Measurements from ENCODE around the gene CCL15. TPM values are rescaled to one million over a fixed set of nuclear protein-coding genes. Genes with fewer than 3 reads are reported as not detected.

The CCL15 gene
- total and polyA plus RNA-seq, 2 of the 13 experiments (the other 11 are each of a cell fraction or from before 2014, with no cell fraction given), result 29.2 to 45.9 TPM

DNA sequence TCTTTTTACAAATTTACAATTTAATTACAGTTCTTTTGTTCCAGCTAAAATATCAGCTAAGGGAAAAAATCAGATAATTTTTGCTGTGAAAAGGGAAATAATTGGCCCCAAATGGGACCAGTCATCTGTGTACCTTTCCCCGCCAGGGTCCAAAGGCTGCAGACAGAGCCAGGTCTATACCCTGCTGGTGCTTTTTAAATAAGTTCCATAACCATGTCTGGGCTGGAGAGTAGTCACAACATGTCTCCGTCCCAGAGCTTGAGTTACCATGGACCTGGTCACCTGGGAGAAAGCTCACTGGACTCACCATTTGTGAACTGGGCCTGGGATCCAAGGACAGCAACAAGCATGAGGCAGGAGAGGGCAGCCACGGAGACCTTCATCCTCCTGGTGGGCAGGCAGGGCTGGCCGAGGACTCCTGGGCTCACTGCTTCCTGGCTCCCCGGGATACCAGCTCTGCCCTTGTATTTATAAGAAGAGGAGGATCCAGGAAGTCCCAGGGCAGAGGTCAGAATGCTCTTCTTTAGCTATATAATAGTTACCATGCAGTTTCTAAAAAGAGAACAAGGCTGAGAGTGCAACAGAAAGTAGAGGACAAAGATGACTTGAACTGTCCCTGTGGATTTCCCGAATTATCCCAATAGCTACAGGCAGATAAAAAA is at the start of gene CCL15 (continued):
- TF ChIP-seq, protein P1, sequence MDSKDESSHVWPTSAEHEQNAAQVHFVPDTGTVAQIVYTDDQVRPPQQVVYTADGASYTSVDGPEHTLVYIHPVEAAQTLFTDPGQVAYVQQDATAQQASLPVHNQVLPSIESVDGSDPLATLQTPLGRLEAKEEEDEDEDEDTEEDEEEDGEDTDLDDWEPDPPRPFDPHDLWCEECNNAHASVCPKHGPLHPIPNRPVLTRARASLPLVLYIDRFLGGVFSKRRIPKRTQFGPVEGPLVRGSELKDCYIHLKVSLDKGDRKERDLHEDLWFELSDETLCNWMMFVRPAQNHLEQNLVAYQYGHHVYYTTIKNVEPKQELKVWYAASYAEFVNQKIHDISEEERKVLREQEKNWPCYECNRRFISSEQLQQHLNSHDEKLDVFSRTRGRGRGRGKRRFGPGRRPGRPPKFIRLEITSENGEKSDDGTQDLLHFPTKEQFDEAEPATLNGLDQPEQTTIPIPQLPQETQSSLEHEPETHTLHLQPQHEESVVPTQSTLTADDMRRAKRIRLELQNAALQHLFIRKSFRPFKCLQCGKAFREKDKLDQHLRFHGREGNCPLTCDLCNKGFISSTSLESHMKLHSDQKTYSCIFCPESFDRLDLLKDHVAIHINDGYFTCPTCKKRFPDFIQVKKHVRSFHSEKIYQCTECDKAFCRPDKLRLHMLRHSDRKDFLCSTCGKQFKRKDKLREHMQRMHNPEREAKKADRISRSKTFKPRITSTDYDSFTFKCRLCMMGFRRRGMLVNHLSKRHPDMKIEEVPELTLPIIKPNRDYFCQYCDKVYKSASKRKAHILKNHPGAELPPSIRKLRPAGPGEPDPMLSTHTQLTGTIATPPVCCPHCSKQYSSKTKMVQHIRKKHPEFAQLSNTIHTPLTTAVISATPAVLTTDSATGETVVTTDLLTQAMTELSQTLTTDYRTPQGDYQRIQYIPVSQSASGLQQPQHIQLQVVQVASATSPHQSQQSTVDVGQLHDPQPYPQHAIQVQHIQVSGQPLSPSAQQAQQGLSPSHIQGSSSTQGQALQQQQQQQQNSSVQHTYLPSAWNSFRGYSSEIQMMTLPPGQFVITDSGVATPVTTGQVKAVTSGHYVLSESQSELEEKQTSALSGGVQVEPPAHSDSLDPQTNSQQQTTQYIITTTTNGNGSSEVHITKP (CRISPR knock-in tag; IDR thresholded peaks at IDR 0.05; ENCODE audit: low read depth), result no peak
- TF ChIP-seq ELF4 (CRISPR knock-in tag; IDR thresholded peaks at IDR 0.05; ENCODE audit: borderline replicate concordance) (0 out of 2 replicates have a peak, but pooled peaks have one; percentile 41), CEBPB (IDR thresholded peaks at IDR 0.05; ENCODE audit: borderline replicate concordance, low read depth, low read length) (no peak), SPEN (CRISPR knock-in tag; IDR thresholded peaks at IDR 0.05; ENCODE audit: low read depth) (no peak), TBP (CRISPR knock-in tag; IDR thresholded peaks at IDR 0.05) (no peak), PHF5A (CRISPR knock-in tag; IDR thresholded peaks at IDR 0.05; ENCODE audit: low read depth, unreplicated experiment) (peak; percentile 4), ZSCAN21 (CRISPR knock-in tag; IDR thresholded peaks at IDR 0.05; ENCODE audit: borderline replicate concordance) (no peak), HNRNPUL1 (IDR thresholded peaks at IDR 0.05; ENCODE audit: low read depth, low read length) (no peak), KLF16 (CRISPR knock-in tag; IDR thresholded peaks at IDR 0.05) (0 out of 4 replicates have a peak, but pooled peaks of 1 of the 2 experiments have one; percentile 19), ZNF550 (CRISPR knock-in tag; IDR thresholded peaks at IDR 0.05; ENCODE audit: borderline replicate concordance) (no peak), ZZZ3 (CRISPR knock-in tag; IDR thresholded peaks at IDR 0.05; ENCODE audit: borderline replicate concordance) (no peak), HCFC1 (IDR thresholded peaks at IDR 0.05; ENCODE audit: low read depth, low read length) (no peak), IKZF1 (IDR thresholded peaks at IDR 0.05) (no peak), CBFB (CRISPR knock-in tag; IDR thresholded peaks at IDR 0.05) (no peak), ZNF431 (CRISPR knock-in tag; IDR thresholded peaks at IDR 0.05; ENCODE audit: borderline replicate concordance, low read depth) (no peak), ZC3H4 (CRISPR knock-in tag; IDR thresholded peaks at IDR 0.05; ENCODE audit: borderline replicate concordance) (peak; percentile 93; the same call in 1 of the 2 replicates), SRSF1 (optimal IDR thresholded peaks at IDR 0.05; ENCODE audit: low read depth, low read length) (no peak), ZNF101 (CRISPR knock-in tag; IDR thresholded peaks at IDR 0.05; ENCODE audit: borderline replicate concordance, low read depth) (no peak), ZNF124 (CRISPR knock-in tag; IDR thresholded peaks at IDR 0.05) (no peak)
- TF ChIP-seq, protein P2, sequence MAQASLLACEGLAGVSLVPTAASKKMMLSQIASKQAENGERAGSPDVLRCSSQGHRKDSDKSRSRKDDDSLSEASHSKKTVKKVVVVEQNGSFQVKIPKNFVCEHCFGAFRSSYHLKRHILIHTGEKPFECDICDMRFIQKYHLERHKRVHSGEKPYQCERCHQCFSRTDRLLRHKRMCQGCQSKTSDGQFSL (CRISPR knock-in tag; IDR thresholded peaks at IDR 0.05), result no peak
- TF ChIP-seq, protein P3, sequence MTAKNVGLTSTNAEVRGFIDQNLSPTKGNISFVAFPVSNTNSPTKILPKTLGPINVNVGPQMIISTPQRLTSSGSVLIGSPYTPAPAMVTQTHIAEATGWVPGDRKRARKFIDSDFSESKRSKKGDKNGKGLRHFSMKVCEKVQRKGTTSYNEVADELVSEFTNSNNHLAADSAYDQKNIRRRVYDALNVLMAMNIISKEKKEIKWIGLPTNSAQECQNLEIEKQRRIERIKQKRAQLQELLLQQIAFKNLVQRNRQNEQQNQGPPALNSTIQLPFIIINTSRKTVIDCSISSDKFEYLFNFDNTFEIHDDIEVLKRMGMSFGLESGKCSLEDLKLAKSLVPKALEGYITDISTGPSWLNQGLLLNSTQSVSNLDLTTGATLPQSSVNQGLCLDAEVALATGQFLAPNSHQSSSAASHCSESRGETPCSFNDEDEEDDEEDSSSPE (CRISPR knock-in tag; IDR thresholded peaks at IDR 0.05), result peak; percentile 3; the same call in 1 of the 2 replicates
- TF ChIP-seq, protein P4, sequence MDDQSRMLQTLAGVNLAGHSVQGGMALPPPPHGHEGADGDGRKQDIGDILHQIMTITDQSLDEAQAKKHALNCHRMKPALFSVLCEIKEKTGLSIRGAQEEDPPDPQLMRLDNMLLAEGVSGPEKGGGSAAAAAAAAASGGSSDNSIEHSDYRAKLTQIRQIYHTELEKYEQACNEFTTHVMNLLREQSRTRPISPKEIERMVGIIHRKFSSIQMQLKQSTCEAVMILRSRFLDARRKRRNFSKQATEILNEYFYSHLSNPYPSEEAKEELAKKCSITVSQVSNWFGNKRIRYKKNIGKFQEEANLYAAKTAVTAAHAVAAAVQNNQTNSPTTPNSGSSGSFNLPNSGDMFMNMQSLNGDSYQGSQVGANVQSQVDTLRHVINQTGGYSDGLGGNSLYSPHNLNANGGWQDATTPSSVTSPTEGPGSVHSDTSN (CRISPR knock-in tag; IDR thresholded peaks at IDR 0.05; ENCODE audit: borderline replicate concordance), result no peak
- TF ChIP-seq, protein P5, sequence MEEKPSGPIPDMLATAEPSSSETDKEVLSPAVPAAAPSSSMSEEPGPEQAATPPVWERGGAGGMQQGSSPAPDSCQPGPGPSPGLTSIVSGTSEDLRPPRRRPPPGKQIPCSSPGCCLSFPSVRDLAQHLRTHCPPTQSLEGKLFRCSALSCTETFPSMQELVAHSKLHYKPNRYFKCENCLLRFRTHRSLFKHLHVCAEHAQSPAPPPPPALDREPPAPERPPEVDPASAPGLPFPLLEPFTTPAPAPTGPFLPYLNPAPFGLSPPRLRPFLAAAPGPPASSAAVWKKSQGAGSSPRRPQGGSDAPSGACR (CRISPR knock-in tag; IDR thresholded peaks at IDR 0.05), result peak; percentile 37; the same call in 1 of the 2 replicates
